Spinal cord (tissue), 10 donors: Measurements from ENCODE around the gene UBE2U. TPM values are rescaled to one million over a fixed set of nuclear protein-coding genes. Genes with fewer than 3 reads are reported as not detected.
"Not testable (repeated sequence)": the region's sequence is repeated elsewhere in the genome, so short reads cannot be mapped to it uniquely, and the experiment has no call there.

Experiments
- DNase-seq, 6 donors: peaks; one replicate each; pipeline versions ENCODE4 v3.0.0 to v3.0.0-alpha.2; 2013 to 2015; ENCODE audit warnings: low spot score in 6 of 6, low read depth in 4 of 6
- H3K27ac ChIP-seq: one replicate; pipeline ENCODE4 v1.5.1; 2013; ENCODE audit warnings: low read depth, low read length, control low read depth
- H3K27me3 ChIP-seq: one replicate; pipeline ENCODE4 v1.6.1; 2013; ENCODE audit warnings: low read length; ENCODE audit not compliant: control insufficient read depth, insufficient read depth
- H3K36me3 ChIP-seq: one replicate; pipeline ENCODE4 v1.6.1; 2013; ENCODE audit warnings: low read length; ENCODE audit not compliant: control insufficient read depth, insufficient read depth
- H3K4me1 ChIP-seq: one replicate; pipeline ENCODE4 v1.6.1; 2013; ENCODE audit warnings: low read length; ENCODE audit not compliant: control insufficient read depth, insufficient read depth
- H3K4me3 ChIP-seq: one replicate; pipeline ENCODE4 v1.5.1; 2013; ENCODE audit warnings: low read depth, low read length, control low read depth
- H3K9me3 ChIP-seq: one replicate; pipeline ENCODE4 v1.6.1; 2013; ENCODE audit warnings: low read length; ENCODE audit not compliant: control insufficient read depth, insufficient read depth
- WGBS: methylation state at CpG from one replicate; pipeline ENCODE4 v1.1.5; 2013; ENCODE audit warnings: missing lambda C conversion rate; ENCODE audit not compliant: insufficient coverage; 5-methylcytosine and 5-hydroxymethylcytosine counted together
- polyA plus RNA-seq, 2 donors: library from polyadenylated mRNA; unstranded; fragments of 120-200 nt; gene quantifications; one replicate each; pipeline ENCODE4 v1.2.1, GENCODE V29; 2013; ENCODE audit not compliant: insufficient read length in 2 of 2
- total RNA-seq, 2 donors: library from RNA; depleted of rRNA in 1 of 2; stranded (reverse); fragments of 120-200 nt in 1 of 2; fragments of >200 nt in 1 of 2; gene quantifications; one replicate each; pipeline versions ENCODE4 v1.2.3 to v1.2.4, GENCODE V29; 2013 to 2014
- donor health status: healthy.

The UBE2U gene
- total and polyA plus RNA-seq, 4 donors, result not detected

DNA sequence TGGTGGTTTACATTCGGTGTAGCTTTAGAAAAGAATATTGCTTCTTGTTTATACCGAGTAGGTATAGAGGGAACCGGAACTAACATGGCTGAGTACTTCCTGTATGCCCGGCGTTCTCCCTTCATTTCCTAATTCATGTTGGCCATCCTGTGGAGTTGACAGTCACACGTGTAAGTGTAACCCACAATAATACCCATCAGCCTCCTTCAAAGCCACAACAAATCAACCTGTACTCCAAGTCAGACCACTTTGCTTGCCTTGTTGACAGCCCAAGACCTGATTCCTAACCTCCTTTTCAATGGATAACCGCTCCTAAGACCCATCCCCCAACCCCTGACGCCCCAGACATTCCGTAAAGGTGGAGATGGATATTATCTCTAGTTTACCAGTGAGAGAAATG is 42.1 kb downstream of the UBE2U start:
- DNase-seq, result peak in 2 of 6 donors; percentile 47 to 49
- Histone ChIP-seq H3K9me3 (no peaks in the 10 kb centered on the region), H3K4me3 (peak overlapping the region; percentile 3), H3K27ac (no peak overlapping the region), H3K27me3 (no peaks in the 10 kb centered on the region), H3K36me3 (no peaks in the 10 kb centered on the region), H3K4me1 (no peaks in the 10 kb centered on the region)
- 28% methylated on average over 6 of the region's 9 CpGs for WGBS

GRCh38 chr1:64246294-64246917 is 43.0 kb downstream of the UBE2U start:
- Histone ChIP-seq H3K27me3 (no peaks in the 10 kb centered on the region), H3K27ac (no peak overlapping the region), H3K4me3 (no peak overlapping the region), H3K9me3 (no peaks in the 10 kb centered on the region), H3K4me1 (no peaks in the 10 kb centered on the region), H3K36me3 (no peaks in the 10 kb centered on the region)
- no CpG with 5 or more reads among the region's 4 CpGs for WGBS
- peak in 3 of 6 donors; percentile 29 to 87 (median 77) for DNase-seq

GRCh38 chr1:64248065-64248464 is 44.6 kb downstream of the UBE2U start:
- WGBS, result no CpG with 5 or more reads among the region's 5 CpGs
- Histone ChIP-seq H3K4me3 (no peak overlapping the region), H3K27ac (no peak overlapping the region), H3K36me3 (no peaks in the 10 kb centered on the region), H3K27me3 (no peaks in the 10 kb centered on the region), H3K4me1 (no peaks in the 10 kb centered on the region), H3K9me3 (no peaks in the 10 kb centered on the region)
- no peak for DNase-seq

- H3K9me3 ChIP-seq, H3K36me3 ChIP-seq, H3K27me3 ChIP-seq, H3K4me3 ChIP-seq, H3K4me1 ChIP-seq, H3K27ac ChIP-seq, DNase-seq: not testable (repeated sequence)
- no CpG with 5 or more reads among the region's 2 CpGs for WGBS
These were observed 47.0 kb downstream of the UBE2U start for GRCh38 chr1:64250472-64250871.

DNA sequence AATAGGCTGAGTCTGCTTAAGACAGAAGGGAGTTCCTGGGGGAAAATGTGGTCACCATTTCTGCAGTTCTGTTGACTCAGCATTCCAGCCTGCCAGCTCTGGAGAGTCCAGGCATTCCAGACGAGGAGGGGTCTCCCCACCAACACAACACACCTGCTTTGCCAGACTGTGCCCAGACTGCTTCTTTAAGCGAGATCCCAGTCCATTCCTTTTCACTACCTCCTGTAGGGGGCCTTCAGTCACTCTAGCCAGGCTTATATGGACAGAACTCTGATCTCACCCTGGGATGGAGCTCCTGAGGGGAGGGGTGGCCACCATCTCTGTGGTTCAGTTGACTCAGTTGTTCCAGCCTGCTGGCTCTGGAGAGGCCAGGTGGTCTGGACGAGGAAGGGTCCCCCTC is 48.5 kb downstream of the UBE2U start:
- Histone ChIP-seq H3K36me3 (no peaks in the 10 kb centered on the region), H3K4me1 (no peaks in the 10 kb centered on the region), H3K27me3 (no peaks in the 10 kb centered on the region), H3K27ac (no peak overlapping the region), H3K9me3 (no peaks in the 10 kb centered on the region), H3K4me3 (no peak overlapping the region)
- WGBS, result no CpG with 5 or more reads among the region's 3 CpGs
- DNase-seq, result no peak

GRCh38 chr1:64257233-64257632 is 53.8 kb downstream of the UBE2U start:
- not testable (repeated sequence) for DNase-seq, H3K4me1 ChIP-seq, H3K4me3 ChIP-seq, H3K9me3 ChIP-seq, H3K27me3 ChIP-seq, H3K36me3 ChIP-seq, H3K27ac ChIP-seq
- WGBS, result no CpG with 5 or more reads among the region's 2 CpGs

GRCh38 chr1:64258444-64258843 is 55.0 kb downstream of the UBE2U start:
- no CpG with 5 or more reads among the region's 2 CpGs for WGBS
- not testable (repeated sequence) for H3K4me1 ChIP-seq, H3K36me3 ChIP-seq, H3K27ac ChIP-seq, H3K9me3 ChIP-seq, DNase-seq, H3K4me3 ChIP-seq, H3K27me3 ChIP-seq

- no peak overlapping the region for H3K4me3 ChIP-seq
- no peak overlapping the region for H3K27ac ChIP-seq
- H3K9me3 ChIP-seq, result no peaks in the 10 kb centered on the region
- H3K36me3 ChIP-seq, result no peaks in the 10 kb centered on the region
- WGBS, result 91% methylated on average over 3 of the region's 3 CpGs
- H3K27me3 ChIP-seq, result no peaks in the 10 kb centered on the region
- H3K4me1 ChIP-seq, result no peaks in the 10 kb centered on the region
- DNase-seq, result no peak
These were observed 59.9 kb downstream of the UBE2U start for GRCh38 chr1:64263335-64263734.

DNA sequence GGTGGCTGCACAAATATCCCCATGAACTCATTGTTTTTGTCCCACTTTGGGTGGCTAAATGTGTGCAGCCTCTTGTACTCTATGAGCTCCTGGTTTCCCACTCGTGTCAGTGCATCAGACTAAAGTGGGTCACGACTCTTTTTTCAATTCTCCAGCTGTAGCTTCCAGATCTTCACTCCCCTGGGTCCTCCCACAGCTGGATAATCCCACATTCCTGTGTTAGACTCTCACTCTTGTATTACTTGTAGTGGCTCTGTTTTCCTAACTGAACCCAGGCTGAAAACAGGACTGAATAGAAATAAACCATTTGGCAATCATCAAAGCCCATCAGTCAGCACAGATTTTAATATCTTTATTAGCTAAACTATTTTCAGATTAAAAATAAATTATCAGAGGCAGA is 60.4 kb downstream of the UBE2U start:
- 60% methylated on average over 2 of the region's 2 CpGs for WGBS
- no peak for DNase-seq
- Histone ChIP-seq H3K36me3 (no peaks in the 10 kb centered on the region), H3K9me3 (no peaks in the 10 kb centered on the region), H3K4me3 (no peak overlapping the region), H3K27ac (no peak overlapping the region), H3K4me1 (peaks cover 2% of the 10 kb centered on the region), H3K27me3 (no peaks in the 10 kb centered on the region)

DNA sequence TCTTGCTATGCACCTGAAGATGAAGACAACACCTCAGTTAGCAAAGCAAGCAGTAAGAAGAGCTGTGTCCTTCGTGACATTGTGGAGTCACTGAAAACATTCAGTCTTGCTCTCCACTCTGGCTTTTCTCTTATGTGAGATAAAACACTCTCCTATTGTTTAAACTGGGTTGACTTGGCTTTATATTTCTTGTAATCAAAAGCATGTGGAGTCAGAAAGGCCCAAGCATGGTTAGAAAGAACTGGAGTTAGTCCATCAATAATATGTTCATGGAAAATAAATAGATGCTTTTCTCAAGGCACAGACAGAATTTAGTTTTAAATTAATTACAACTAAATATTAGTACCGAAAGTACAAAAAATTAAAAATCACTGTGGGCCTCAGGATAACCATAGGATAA is 61.7 kb downstream of the UBE2U start:
- no peak overlapping the region for H3K27ac ChIP-seq
- H3K27me3 ChIP-seq, result no peaks in the 10 kb centered on the region
- DNase-seq, result no peak
- no CpG with 5 or more reads among the region's 2 CpGs for WGBS
- H3K4me3 ChIP-seq, result no peak overlapping the region
- no peaks in the 10 kb centered on the region for H3K36me3 ChIP-seq
- peaks cover 10% of the 10 kb centered on the region for H3K4me1 ChIP-seq
- no peaks in the 10 kb centered on the region for H3K9me3 ChIP-seq
